Neural progenitor cell (in vitro differentiated cells): ENCODE data around the gene RFFL.

Experiments
- CTCF ChIP-seq: fragments of 200-600 bp; sonication (generic); IDR thresholded peaks from 2 replicates; pipeline ENCODE4 v1.5.1; 2017; ENCODE audit warnings: antibody characterized with exemption, mild to moderate bottlenecking
- EZH2 ChIP-seq: fragments of 200-600 bp; sonication (generic); IDR thresholded peaks from 2 replicates; pipeline ENCODE4 v1.6.1; 2017; ENCODE audit warnings: antibody characterized with exemption, mild to moderate bottlenecking, moderate library complexity

- no peak for TF ChIP-seq CTCF
- no peak for TF ChIP-seq EZH2
Observed at GRCh38 chr17:35069311-35069710, 5.8 kb upstream of the RFFL start.
